DMS153 treated with DMSO at 0.1 percent for 48 hours (cell line): ENCODE results near the gene ANO10.
"Not testable (repeated sequence)": the region's sequence is repeated elsewhere in the genome, so short reads cannot be mapped to it uniquely, and the experiment has no call there.

Source experiments
- DNase-seq: peaks from one replicate; lab custom pipeline; 2025; ENCODE audit not compliant: unreplicated experiment; lab: John Stamatoyannopoulos, UW

ANO10 gene

GRCh38 chr3:43629741-43630140 is 7.9 kb upstream of the ANO10 start:
- DNase-seq = no peak

- DNase-seq = no peak
These were observed 7.4 kb upstream of the ANO10 start for GRCh38 chr3:43629257-43629656.

- DNase-seq = no peak
These were observed 5.5 kb upstream of the ANO10 start for GRCh38 chr3:43627360-43627759.

DNA sequence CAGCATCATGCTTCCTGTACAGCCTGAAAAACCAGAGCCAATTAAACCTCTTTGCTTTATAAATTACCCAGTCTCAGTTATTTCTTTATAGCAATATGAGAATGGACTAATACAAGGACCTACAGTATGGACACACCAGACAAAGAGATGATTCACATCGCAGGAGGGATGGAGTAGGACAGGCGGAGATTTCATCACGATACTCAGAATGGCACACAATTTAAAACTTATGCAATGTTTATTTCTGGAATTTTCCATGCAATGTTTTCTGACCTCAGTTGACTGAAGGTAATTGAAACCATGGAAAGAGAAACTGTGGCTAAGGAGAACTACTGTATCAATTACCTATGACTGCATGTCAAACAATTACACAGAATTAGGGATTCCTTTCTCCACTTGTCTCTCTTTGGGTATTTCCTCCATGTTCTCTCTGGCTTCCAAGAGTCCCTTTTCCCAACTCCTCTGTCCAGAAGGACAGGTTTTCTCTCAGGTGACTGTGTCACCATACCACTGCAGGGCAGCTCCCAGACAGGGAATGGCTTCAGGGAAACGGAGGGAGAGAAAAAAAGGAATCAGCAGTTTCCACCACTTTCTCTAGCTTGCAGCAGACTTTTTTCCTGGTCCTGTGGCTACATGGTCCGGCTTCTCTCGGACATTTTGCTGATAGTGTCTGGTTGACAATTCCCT is 3.0 kb upstream of the ANO10 start:
- no peak for DNase-seq

DNA sequence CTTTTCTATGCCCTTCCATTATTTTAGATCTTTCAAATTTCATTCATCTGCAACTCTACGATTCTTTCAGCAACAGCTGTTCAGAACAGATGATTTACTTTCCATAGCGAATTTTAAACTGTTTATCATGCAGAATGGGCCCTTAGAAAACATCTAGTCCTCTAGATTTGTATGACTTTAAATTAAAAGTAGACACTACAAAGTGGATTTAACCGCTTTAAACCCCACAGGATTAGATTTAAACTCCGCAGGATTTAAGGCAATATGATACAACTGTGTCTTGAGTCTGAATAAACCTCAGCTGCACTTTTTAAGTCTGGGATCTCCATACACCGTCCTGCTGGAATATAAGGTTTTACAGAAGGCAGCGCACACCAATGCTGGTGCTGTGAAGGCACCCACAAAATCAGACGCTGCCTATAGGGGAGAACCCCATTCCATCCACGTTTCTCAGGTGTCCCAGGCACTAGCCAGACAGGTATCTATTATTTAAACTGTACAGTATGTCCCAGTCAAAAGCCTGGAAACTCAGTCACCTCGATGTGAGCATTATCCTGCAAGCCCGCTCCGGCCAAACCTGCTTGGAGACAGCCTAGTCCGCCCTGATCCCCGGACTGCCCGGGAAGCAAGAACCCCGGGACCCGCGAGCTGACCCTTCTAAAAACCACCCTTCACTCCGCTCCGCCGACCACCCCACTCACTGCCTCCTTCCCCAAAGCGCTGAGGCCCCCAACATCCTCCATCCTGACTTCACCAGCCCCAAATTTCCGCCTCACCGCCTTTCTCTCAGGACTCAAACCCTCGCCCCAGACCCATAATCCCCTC is 768 bp downstream of the ANO10 start:
- no peak for DNase-seq

GRCh38 chr3:43619588-43619987 is 2.2 kb downstream of the ANO10 start:
- no peak for DNase-seq

GRCh38 chr3:43618142-43618541 is 3.7 kb downstream of the ANO10 start:
- DNase-seq = no peak

DNA sequence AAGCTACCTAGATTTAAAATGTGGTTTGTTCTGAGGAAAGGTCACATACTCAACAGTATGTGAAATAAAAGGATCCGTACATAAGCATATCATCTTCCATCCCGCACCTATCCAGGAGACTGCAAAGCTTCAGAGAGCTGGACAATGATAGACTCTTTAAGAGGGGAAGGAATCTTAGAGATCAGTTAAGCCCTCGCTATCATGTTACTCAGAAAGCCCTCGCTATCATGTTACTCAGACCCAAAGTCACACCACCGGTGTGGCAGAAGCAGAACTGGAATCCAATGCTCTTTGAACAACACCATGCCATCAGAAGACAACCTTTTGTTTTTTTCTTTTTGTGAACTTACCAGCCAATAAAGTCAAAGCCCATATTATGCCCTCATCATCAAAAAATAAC is 5.8 kb downstream of the ANO10 start:
- DNase-seq = no peak

DNA sequence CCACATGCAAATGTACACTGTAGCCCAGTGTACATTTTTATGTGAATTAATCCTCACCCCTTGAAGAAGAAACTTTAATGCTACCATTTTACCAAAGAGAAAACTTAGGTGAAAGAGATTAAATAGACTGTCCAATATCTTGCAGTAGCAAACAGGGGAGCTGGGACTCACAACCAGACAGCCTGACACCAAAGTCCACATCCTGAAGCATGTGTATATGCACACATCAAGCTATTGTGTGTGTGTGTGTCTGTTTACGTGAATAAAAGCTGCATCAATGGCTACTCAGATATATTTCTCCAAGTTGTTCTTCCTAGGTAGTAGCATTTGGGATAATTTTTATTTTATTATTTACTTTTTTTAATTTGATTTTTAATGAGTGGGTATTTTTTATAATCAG is 6.7 kb downstream of the ANO10 start:
- DNase-seq = no peak

- DNase-seq = no peak
These were observed 7.8 kb downstream of the ANO10 start for GRCh38 chr3:43613976-43614375.

GRCh38 chr3:43612419-43612818 is 9.4 kb downstream of the ANO10 start:
- no peak for DNase-seq

GRCh38 chr3:43609406-43609805 is 12.4 kb downstream of the ANO10 start:
- DNase-seq = no peak

GRCh38 chr3:43608751-43609150 is 13.1 kb downstream of the ANO10 start:
- DNase-seq = no peak

GRCh38 chr3:43606284-43606683 is 15.5 kb downstream of the ANO10 start:
- DNase-seq = no peak

DNA sequence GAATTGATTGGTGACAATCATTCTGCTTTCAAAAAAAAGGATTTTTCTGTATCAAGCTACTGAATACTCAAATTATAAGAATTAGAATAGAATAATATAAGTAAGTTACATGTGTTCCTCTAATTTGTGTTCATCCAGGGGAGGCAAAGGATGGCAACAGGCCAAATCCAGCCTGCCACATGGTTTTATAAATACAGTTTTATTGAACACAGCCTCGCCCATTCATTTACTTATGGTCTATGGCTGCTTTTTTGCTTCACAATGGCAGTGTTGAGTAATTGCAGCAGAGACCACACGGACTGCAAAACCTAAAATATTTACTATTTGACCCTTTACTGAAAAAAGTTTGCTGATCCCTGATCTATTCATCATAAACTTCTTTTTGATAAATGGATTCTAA is 21.9 kb downstream of the ANO10 start:
- DNase-seq = not testable (repeated sequence)

- no peak for DNase-seq
These were observed 23.9 kb downstream of the ANO10 start for GRCh38 chr3:43597961-43598360.

DNA sequence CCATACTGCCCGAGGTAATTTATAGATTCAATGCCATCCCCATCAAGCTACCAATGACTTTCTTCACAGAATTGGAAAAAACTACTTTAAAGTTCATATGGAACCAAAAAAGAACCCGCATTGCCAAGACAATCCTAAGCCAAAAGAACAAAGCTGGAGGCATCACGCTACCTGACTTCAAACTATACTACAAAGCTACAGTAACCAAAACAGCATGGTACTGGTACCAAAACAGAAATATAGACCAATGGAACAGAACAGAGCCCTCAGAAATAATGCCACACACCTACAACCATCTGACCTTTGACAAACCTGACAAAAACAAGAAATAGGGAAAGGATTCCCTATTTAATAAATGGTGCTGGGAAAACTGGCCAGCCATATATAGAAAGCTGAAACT is 25.6 kb downstream of the ANO10 start:
- DNase-seq = not testable (repeated sequence)

GRCh38 chr3:43595280-43595679 is 26.5 kb downstream of the ANO10 start:
- DNase-seq = not testable (repeated sequence)

GRCh38 chr3:43593588-43593987 is 28.2 kb downstream of the ANO10 start:
- DNase-seq = not testable (repeated sequence)

- DNase-seq = not testable (repeated sequence)
These were observed 29.9 kb downstream of the ANO10 start for GRCh38 chr3:43591866-43592265.

GRCh38 chr3:43587303-43587702 is 34.5 kb downstream of the ANO10 start:
- DNase-seq = no peak

GRCh38 chr3:43584043-43584826 is 37.6 kb downstream of the ANO10 start:
- no peak for DNase-seq
